ENCODE results near the gene CDK19. TPM values are rescaled to one million over a fixed set of nuclear protein-coding genes. Genes with fewer than 3 reads are reported as not detected.

Gene CDK19
- total RNA-seq, 4 donors from 2014 or later: 17.0 to 19.1 (median 18.7) TPM

GRCh38 chr6:110597761-110598160 is 217.5 kb downstream of the CDK19 start:
- no peak for TF ChIP-seq POLR2A (IDR thresholded peaks at IDR 0.05)
- TF ChIP-seq, protein P1, sequence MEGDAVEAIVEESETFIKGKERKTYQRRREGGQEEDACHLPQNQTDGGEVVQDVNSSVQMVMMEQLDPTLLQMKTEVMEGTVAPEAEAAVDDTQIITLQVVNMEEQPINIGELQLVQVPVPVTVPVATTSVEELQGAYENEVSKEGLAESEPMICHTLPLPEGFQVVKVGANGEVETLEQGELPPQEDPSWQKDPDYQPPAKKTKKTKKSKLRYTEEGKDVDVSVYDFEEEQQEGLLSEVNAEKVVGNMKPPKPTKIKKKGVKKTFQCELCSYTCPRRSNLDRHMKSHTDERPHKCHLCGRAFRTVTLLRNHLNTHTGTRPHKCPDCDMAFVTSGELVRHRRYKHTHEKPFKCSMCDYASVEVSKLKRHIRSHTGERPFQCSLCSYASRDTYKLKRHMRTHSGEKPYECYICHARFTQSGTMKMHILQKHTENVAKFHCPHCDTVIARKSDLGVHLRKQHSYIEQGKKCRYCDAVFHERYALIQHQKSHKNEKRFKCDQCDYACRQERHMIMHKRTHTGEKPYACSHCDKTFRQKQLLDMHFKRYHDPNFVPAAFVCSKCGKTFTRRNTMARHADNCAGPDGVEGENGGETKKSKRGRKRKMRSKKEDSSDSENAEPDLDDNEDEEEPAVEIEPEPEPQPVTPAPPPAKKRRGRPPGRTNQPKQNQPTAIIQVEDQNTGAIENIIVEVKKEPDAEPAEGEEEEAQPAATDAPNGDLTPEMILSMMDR (IDR thresholded peaks at IDR 0.05): no peak
- H3K4me3 ChIP-seq (ENCODE audit: low read depth, poor library complexity, severe bottlenecking): no peak overlapping the region
- WGBS, 2 donors: 55 to 62% methylated on average over 3 of the region's 3 CpGs
- no peak for DNase-seq (ENCODE audit: low spot score in 2 of 2)
- intact Hi-C loops (cut with DNase I; ENCODE audit: low total_unique reads): no loop called here

DNA sequence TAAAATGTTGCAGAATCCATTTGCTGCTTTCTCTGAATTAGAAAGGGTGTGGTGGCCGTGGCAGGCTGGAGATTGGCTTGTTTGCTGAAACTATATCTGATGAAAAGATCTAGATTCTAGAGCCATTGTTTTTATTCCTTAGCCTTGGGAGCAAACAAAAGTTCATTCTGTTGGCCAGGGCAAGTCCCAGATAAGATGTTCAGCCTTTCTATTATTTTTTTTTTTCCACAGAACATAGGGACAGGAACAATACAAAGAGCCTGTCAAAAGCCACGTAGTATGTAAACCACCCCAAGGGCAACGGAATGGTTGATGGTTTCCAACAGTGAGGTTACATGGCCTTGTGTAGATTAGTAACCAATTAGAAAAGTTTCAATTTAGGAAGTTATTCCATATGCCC is 218.9 kb downstream of the CDK19 start:
- no peak overlapping the region for H3K4me3 ChIP-seq (ENCODE audit: low read depth, poor library complexity, severe bottlenecking)
- WGBS, 2 donors: 76 to 80% methylated on average over 3 of the region's 3 CpGs
- DNase-seq (ENCODE audit: low spot score in 2 of 2): no peak
- TF ChIP-seq, protein P1 (IDR thresholded peaks at IDR 0.05): no peak
- TF ChIP-seq POLR2A (IDR thresholded peaks at IDR 0.05): no peak
- intact Hi-C loops (cut with DNase I; ENCODE audit: low total_unique reads): no loop called here

DNA sequence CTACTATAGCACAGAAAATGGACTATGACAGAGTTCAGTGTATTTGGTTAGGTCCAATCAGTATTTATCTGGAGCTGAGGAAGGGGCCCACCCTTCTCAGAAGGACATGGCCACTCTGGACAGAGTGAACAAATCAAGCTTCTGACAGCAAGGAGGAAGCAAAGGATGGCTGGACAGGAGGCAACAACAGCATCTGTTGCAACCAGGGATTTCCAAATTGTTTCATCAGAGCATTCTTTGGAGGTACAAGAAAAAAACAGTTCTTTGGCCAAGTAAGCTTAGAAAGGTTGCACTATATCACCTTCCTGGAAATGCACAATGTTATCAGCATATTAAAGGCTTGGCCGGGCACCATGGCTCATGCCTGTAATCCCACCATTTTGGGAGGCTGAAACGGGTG is 220.2 kb downstream of the CDK19 start:
- intact Hi-C loops (cut with DNase I; ENCODE audit: low total_unique reads): no loop called here
- DNase-seq (ENCODE audit: low spot score in 2 of 2): no peak
- WGBS, 2 donors: 90 to 98% methylated on average over 2 of the region's 2 CpGs
- no peak overlapping the region for H3K4me3 ChIP-seq (ENCODE audit: low read depth, poor library complexity, severe bottlenecking)
- no peak for TF ChIP-seq POLR2A (IDR thresholded peaks at IDR 0.05)
- TF ChIP-seq, protein P1 (IDR thresholded peaks at IDR 0.05): no peak

- WGBS, 2 donors: 96 to 100% methylated on average over 1 of the region's 1 CpG
- no peak for DNase-seq (ENCODE audit: low spot score in 2 of 2)
- H3K4me3 ChIP-seq (ENCODE audit: low read depth, poor library complexity, severe bottlenecking): no peak overlapping the region
- TF ChIP-seq POLR2A (IDR thresholded peaks at IDR 0.05): no peak
- TF ChIP-seq, protein P1 (IDR thresholded peaks at IDR 0.05): no peak
- intact Hi-C loops (cut with DNase I; ENCODE audit: low total_unique reads): no loop called here
Measured at GRCh38 chr6:110593637-110594036, 221.6 kb downstream of the CDK19 start.

DNA sequence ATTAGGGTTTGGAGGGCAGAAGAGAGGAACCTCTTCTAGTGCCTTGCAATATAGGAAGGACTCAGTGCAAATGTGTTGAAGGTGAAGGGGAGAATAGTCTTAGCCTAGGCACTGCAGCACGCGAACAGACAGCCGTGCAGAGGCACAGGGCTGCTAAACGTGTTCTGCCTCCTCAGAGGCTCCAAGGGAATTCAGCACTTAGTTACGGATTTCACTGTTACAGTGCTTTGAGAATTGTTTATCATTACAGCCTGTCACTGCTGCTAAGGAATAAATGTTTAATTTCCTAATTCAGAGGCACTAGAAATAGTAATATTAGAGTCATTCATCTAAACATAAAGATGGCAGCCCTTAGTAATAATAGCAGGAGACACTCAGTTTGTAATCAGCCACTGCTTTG is 222.5 kb downstream of the CDK19 start:
- intact Hi-C loops (cut with DNase I; ENCODE audit: low total_unique reads): no loop called here
- WGBS, 2 donors: 65 to 74% methylated on average over 5 of the region's 5 CpGs
- no peak for DNase-seq (ENCODE audit: low spot score in 2 of 2)
- no peak overlapping the region for H3K4me3 ChIP-seq (ENCODE audit: low read depth, poor library complexity, severe bottlenecking)
- no peak for TF ChIP-seq POLR2A (IDR thresholded peaks at IDR 0.05)
- TF ChIP-seq, protein P1 (IDR thresholded peaks at IDR 0.05): no peak

GRCh38 chr6:110590821-110591351 is 224.4 kb downstream of the CDK19 start:
- intact Hi-C loops (cut with DNase I; ENCODE audit: low total_unique reads): no loop called here
- no peak overlapping the region for H3K4me3 ChIP-seq (ENCODE audit: low read depth, poor library complexity, severe bottlenecking)
- WGBS, 2 donors: 77 to 81% methylated on average over 3 of the region's 3 CpGs
- no peak for DNase-seq (ENCODE audit: low spot score in 2 of 2)
- no peak for TF ChIP-seq POLR2A (IDR thresholded peaks at IDR 0.05)
- TF ChIP-seq, protein P1 (IDR thresholded peaks at IDR 0.05): no peak
